ENCODE measurements around the gene STIP1.
A peak's percentile ranks its signal among the peaks of the same experiment; 100 is the strongest.

Gene STIP1

DNA sequence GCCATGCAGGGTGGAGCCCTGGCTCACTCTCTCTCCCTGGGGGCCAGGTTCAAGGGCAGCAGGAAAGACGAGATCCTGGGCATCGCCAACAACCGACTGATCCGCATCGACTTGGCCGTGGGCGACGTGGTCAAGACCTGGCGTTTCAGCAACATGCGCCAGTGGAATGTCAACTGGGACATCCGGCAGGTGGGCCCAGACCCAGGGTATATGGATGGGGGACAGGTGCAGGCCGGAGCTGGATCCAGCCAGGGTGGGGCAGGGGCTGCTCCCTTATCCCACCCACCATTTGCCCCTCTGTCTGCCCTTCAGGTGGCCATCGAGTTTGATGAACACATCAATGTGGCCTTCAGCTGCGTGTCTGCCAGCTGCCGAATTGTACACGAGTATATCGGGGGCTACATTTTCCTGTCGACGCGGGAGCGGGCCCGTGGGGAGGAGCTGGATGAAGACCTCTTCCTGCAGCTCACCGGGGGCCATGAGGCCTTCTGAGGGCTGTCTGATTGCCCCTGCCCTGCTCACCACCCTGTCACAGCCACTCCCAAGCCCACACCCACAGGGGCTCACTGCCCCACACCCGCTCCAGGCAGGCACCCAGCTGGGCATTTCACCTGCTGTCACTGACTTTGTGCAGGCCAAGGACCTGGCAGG, 37.2 kb downstream of the STIP1 start:
- DNase-seq (ENCODE audit: low read depth) = no peak
- TF ChIP-seq, protein P1, sequence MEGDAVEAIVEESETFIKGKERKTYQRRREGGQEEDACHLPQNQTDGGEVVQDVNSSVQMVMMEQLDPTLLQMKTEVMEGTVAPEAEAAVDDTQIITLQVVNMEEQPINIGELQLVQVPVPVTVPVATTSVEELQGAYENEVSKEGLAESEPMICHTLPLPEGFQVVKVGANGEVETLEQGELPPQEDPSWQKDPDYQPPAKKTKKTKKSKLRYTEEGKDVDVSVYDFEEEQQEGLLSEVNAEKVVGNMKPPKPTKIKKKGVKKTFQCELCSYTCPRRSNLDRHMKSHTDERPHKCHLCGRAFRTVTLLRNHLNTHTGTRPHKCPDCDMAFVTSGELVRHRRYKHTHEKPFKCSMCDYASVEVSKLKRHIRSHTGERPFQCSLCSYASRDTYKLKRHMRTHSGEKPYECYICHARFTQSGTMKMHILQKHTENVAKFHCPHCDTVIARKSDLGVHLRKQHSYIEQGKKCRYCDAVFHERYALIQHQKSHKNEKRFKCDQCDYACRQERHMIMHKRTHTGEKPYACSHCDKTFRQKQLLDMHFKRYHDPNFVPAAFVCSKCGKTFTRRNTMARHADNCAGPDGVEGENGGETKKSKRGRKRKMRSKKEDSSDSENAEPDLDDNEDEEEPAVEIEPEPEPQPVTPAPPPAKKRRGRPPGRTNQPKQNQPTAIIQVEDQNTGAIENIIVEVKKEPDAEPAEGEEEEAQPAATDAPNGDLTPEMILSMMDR (IDR thresholded peaks at IDR 0.05; ENCODE audit: low read depth, low read length, missing control alignments) = no peak
- H3K4me3 ChIP-seq (ENCODE audit: low read depth, low read length) = no peak overlapping the region

DNA sequence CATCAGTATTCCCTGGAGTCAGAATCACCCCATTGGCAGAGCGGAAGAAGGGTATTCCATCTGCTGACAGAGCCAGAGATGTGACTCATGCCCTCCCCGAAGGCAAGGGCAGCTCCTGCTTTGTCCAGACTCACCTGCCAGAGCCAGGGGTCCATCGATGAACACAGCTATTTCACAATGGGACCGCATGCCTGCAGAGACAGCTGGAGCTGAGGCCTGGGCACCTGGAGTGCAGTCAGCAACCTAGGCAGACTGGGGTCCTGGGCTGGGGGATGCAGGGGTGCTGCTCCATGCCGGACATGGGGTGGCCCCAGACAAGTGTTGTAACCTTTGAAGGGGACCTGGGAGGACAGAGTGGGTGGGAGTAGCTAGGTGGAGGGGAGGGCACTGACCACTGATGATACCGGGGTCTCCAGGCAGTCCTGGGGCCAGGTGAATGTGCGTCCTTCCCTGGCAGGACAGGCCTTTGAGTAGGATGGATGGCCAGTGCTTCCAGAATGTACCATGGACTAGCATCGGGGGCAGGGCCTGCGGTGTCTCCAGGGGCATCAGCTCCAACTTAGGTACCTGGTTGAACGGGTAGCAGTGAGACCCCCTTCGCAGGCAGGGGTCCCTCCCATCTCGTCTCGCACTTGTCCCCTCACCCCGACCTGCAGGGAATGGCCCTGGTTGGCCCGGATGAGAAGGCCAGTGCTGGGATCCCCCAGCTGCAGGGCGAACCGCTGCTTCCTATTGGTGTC, 38.4 kb downstream of the STIP1 start:
- DNase-seq (ENCODE audit: low read depth) = no peak
- peak overlapping the region; percentile 62 for H3K4me3 ChIP-seq (ENCODE audit: low read depth, low read length)
- TF ChIP-seq, protein P1 (IDR thresholded peaks at IDR 0.05; ENCODE audit: low read depth, low read length, missing control alignments) = no peak

DNA sequence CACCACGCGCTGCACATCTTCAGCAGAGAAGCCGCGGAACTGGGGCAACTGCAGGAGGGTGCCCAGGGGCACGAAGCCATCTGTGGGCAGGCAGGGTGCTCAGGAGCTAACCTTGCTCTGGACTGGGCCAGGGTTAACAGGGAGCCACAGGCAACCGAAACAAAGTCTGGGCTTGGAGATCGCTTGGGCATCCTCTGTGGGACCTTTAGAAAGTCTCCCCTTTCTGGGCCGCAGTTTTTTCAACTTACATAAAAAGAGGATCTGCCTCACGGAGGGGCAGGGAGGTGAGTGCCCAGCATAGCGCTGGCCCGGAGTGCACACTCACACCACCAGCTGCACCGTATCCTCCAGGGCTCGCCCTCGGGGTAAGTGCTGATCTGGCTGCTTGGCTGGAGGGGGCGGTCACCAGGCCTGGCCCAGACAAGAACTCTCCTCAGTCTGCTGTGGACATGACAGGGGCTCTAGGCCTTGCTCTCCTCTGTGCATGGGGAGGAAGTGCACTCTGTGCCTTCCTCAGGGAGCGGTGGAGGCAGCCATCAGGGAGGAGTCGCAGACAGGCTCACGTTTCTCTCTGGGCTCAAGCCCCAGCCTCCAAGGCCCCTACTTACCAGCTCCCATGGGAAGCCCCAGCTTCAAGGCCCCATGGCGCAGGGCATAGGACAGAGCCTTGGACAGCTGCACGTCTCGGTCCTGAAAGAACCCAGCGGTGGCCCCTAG, 39.1 kb downstream of the STIP1 start:
- peak overlapping the region; percentile 62 for H3K4me3 ChIP-seq (ENCODE audit: low read depth, low read length)
- TF ChIP-seq, protein P1 (IDR thresholded peaks at IDR 0.05; ENCODE audit: low read depth, low read length, missing control alignments) = no peak
- DNase-seq (ENCODE audit: low read depth) = no peak

DNA sequence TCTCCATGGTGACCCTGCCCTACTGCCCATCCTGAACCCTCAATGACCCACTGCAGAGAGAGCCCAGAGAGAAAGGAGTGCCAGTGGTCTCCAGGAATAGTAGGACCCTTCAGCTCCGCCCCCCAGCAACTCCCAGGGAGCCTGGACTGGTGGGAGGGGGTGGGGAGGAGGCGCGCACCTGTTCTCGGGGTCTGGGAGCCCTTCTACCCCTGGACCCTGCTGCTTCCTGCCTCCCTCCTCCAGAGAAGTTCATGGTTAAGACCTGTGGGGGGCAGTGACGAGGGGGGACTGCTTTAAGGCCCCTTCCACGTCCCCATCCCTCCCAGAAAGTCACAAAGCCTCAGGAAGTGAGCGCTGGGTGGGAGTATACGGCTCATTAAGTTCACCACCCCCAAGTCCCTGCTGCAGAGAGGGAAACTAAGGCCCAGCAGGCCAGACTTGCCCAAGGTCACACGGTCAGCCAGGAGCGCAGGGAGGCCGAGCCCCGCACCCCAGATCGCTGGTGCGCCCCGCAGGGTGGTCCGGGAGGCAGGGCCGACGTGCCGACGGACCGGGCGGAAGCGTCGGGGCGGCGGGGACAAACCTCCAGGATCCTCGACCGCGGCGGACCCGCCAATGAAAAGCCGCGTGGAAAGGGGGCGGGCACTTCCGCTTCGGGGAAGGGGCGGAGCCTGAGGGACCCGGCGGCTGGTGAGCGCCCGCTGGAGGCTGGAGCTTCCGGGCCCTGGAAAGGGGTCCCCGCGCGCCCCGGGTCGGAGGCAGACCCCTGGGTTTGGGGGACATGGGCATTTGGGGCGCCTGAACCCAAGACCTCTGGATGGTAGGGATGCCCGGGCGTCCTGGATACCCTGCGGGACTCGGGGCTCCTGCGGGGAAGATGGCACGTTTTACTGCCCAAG, 39.9 kb downstream of the STIP1 start, which contains the start of the genes NUDT22 and TRPT1:
TSS of gene NUDT22 (plus strand) at position 667 of the 899 bp plus-strand sequence. CDS start 379 bp downstream, outside the sequence.
TSS of gene TRPT1 (minus strand) at position 579 of the 899 bp plus-strand sequence. CDS start at position 253, 326 bp downstream.
- DNase-seq (ENCODE audit: low read depth) = peak; percentile 43
- H3K4me3 ChIP-seq (ENCODE audit: low read depth, low read length) = peak within 1 kb of the TSS; percentile 62
- TF ChIP-seq, protein P1 (IDR thresholded peaks at IDR 0.05; ENCODE audit: low read depth, low read length, missing control alignments) = peak; percentile 48

DNA sequence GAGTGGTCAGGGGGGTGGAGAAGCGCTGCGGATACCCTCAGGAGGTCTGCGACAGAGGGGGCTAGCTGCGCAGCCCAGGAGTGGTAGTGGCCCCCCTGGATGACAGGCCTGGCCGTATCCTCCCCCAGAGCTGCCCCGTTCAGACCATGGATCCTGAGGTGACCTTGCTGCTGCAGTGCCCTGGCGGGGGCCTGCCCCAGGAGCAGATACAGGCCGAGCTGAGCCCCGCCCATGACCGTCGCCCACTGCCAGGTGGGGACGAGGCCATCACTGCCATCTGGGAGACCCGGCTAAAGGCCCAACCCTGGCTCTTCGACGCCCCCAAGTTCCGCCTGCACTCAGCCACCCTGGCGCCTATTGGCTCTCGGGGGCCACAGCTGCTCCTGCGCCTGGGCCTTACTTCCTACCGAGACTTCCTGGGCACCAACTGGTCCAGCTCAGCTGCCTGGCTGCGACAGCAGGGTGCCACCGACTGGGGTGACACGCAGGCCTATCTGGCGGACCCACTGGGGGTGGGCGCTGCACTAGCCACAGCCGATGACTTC, 40.6 kb downstream of the STIP1 start:
- TF ChIP-seq, protein P1 (IDR thresholded peaks at IDR 0.05; ENCODE audit: low read depth, low read length, missing control alignments) = no peak
- DNase-seq (ENCODE audit: low read depth) = no peak
- H3K4me3 ChIP-seq (ENCODE audit: low read depth, low read length) = peak overlapping the region; percentile 62
